Stimulated activated CD8-positive, alpha-beta memory T cell treated with anti-CD3 and anti-CD28 coated beads, Interleukin-2, amount 100 ng/mL, for 48 hours (primary cell): Measurements from ENCODE around the gene MIA3.

Source experiments
- DNase-seq, 2 donors: peaks; one replicate each; pipeline ENCODE4 v3.0.0-alpha.2; 2020; ENCODE audit warnings: low read depth in 2 of 2

The MIA3 gene

GRCh38 chr1:222618880-222619596 is 1.1 kb downstream of the MIA3 start:
- DNase-seq: no peak

DNA sequence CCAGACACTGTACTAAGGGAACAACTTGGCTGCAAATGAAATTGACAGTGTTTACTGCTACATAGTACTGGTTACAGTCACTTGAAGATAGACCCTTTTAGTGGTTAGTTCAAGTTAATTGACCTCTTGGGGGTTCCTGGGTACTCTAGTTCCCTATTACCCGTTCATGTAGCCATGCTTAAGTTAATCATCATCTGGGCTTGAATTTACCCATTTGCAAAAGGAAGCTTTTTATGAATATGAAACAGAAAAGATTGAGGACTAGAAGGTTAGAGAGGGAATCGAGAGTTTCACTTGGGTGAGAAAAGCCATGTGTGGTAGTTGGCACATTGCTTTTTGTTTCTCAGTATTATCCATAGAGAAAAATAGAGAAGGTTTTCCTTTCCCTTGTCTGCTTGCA is 2.7 kb downstream of the MIA3 start:
- no peak for DNase-seq

DNA sequence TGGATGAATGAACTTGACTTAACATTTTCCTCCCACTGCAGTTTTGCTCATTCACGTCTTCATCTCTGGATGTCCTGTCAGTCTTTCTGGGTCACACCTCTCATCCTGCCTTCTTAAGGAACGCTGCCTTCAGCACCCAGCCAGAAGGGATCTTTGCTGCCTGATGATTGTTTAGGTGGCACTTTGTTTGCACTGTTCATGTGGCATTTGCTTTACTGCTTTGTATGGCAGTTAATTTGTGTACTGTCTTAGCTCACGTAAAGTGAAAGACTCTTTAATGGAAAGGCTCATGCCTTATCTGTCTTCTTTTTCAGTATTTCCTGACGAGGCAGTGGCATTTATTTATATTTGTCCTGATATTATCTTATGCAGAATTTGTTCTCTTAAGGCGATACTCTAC is 4.9 kb downstream of the MIA3 start:
- no peak for DNase-seq

DNA sequence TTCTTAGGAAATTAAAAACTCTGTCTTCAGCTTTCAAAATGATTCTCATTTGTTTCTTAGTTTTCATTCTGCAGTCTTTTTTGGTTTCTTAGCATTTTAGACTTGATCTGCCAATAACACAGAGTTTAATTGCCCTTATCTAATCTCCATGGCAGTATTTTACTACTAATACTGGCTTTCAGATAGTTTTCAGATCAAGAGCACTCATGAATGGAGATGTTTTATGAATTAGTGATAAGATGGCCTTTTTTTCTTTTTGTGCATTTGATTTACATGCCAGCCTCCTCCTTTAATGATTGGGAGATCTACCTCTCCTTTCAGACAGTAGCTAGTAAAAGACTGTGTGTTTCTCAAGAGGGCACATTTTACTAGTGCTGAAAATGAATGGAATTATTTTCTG is 5.6 kb downstream of the MIA3 start:
- DNase-seq: no peak

DNA sequence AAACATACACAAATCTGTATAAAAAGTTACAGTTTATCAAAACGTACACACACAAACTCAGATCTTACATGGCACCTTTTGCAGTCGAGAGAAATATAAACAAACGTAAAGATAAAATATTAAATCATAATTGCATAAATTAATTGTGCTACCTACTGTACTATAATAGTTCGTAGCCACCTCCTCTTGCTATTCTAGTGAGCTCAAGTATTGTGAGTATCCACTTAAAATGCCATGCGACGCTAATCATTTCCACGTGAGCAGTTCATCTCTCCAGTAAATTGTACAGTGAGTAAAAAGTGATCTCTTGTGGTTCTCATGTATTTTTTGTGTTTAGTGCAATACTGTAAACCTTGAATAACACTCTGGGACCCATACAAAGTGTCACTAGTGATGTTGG is 6.3 kb downstream of the MIA3 start:
- DNase-seq: no peak

- no peak for DNase-seq
Measured at GRCh38 chr1:222627232-222627631, 9.3 kb downstream of the MIA3 start.

GRCh38 chr1:222629921-222630535 is 12.1 kb downstream of the MIA3 start:
- no peak for DNase-seq

- DNase-seq: no peak
Measured at GRCh38 chr1:222631611-222632208, 13.8 kb downstream of the MIA3 start.

- no peak for DNase-seq
Measured at GRCh38 chr1:222632749-222633148, 14.9 kb downstream of the MIA3 start.

DNA sequence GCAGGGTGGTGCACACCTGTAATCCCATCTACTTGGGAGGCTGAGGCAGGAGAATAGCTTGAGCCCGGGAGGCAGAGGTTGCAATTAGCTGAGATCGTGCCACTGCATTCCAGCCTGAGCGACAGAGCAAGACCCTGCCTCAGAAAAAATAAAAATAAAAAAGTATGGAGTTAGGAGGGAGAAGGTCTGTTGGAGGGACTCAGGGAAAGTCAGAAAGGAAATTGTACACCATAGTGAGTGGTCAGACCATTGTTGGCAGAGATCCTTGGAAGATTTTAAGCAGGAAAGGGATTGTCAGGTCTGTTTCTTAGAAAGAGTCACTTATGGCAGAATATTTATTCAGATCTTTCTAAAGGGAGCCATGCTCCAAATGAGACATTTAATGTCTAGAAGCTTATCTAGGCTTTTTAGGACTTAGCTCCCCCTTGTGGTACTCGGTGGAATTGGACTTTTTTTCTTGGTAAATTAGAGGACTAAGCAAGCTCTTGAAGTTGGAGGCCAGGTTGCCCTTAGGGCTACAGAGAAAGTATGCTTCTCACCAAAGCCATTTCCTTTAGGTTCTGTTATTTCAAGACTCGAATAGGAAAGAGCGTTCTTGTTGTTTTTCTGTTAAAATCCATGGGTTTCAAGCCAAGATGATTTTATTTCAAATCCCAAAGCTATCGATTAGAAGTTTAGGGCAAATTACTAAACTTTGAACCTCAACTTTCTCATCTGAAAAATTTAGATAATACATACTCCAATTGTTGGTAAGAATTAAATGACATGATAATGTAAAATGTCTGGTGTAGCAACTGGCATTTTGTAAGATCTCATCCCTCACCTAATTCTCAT is 16.5 kb downstream of the MIA3 start:
- DNase-seq: no peak

- DNase-seq: no peak
Measured at GRCh38 chr1:222641269-222641948, 23.5 kb downstream of the MIA3 start.

GRCh38 chr1:222642468-222642867 is 24.6 kb downstream of the MIA3 start:
- DNase-seq: no peak

GRCh38 chr1:222643606-222643937 is 25.7 kb downstream of the MIA3 start:
- no peak for DNase-seq

DNA sequence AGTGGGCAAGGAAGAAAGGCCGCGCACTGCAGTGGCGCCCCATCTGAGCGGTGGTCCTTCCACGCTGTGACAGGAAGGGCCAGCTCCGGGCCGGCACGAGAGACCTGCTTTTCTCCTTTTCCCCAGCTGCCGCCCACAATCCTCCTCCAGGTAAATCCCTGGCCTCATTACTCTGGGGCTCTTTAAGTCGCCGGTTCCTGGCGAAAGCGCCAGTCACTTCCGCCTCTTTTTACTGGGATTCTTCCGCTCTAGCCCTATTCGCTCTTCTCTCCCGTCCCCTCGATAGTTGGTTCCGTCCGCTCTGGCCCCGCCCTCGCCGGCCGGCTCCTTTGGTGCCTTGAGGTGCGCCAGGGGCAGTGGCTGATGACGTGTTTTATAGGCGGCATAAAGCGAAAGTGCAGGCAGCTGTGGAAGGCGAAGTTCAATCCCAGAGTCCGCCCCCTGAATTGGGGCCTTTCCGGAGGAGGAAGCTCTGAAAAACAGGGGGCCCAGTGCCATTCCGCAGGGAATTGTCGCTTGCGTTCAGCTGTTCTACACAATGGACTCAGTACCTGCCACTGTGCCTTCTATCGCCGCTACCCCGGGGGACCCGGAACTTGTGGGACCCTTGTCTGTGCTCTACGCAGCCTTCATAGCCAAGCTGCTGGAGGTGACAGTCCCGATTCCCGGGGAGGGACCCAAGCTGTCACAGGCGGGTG is 26.2 kb downstream of the MIA3 start:
- DNase-seq: peak; percentile 94 to 96

- no peak for DNase-seq
Measured at GRCh38 chr1:222644636-222644980, 26.7 kb downstream of the MIA3 start.

GRCh38 chr1:222652676-222653075 is 34.8 kb downstream of the MIA3 start:
- DNase-seq: no peak

GRCh38 chr1:222653178-222653827 is 35.4 kb downstream of the MIA3 start:
- DNase-seq: no peak

GRCh38 chr1:222654849-222655248 is 37.0 kb downstream of the MIA3 start:
- DNase-seq: peak; percentile 27 to 38

GRCh38 chr1:222656391-222657155 is 38.7 kb downstream of the MIA3 start:
- no peak for DNase-seq

DNA sequence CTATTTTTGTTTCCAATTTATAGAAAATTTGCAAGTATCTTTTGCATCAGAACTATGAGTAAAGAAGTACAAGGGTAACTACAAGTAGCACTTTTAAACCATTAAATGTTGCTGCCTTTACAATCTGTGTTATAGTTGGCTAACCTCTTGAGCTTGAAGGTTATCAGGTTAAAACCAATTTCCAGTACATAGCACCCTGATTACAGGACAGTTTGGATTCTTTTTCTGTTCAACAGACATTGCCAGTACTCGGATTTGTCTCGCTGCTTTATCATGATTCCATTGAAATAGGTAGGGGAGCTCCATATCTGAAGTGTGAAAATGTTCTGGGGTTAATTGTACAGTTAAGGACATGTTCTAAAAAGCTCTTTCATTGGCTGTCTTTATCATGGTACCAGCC is 40.0 kb downstream of the MIA3 start:
- DNase-seq: no peak
